DOHH2 (cell line): ENCODE results near the gene EXOC6B.

Experiments used
- EZH2phosphoT487 ChIP-seq: fragments of 200-600 bp; sonication (generic); IDR thresholded peaks from 2 replicates; pipeline ENCODE4 v1.6.1; 2017; ENCODE audit warnings: borderline replicate concordance, mild to moderate bottlenecking, antibody characterized with exemption, low read length, moderate library complexity, mixed read lengths
- TF ChIP-seq, protein P1 (sequence below): fragments of 200-600 bp; sonication (generic); IDR thresholded peaks from one replicate; pipeline ENCODE4 v1.5.1; 2014; ENCODE audit warnings: antibody characterized with exemption, mild to moderate bottlenecking, low read depth, low read length; ENCODE audit not compliant: poor library complexity, severe bottlenecking

DNA sequence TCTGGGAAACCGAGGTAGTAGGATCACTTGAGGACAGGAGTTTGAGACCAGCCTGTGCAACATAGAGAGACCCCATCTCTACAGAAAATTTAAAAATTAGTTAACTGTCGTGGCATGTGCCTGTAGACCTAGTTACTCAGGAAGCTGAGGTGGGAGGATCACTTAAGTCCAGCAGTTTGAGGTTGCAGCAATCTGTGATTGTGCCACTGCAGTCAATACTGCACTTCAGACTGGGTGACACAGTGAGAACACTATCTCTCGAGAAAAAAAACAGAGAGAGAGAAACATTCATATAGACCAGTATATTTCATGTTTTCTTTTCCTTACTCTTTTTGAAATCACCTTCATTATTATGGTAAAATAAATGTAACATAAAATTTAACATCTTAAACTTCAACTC is 387.5 kb downstream of the EXOC6B start:
- no peak for TF ChIP-seq EZH2phosphoT487
- TF ChIP-seq, protein P1, sequence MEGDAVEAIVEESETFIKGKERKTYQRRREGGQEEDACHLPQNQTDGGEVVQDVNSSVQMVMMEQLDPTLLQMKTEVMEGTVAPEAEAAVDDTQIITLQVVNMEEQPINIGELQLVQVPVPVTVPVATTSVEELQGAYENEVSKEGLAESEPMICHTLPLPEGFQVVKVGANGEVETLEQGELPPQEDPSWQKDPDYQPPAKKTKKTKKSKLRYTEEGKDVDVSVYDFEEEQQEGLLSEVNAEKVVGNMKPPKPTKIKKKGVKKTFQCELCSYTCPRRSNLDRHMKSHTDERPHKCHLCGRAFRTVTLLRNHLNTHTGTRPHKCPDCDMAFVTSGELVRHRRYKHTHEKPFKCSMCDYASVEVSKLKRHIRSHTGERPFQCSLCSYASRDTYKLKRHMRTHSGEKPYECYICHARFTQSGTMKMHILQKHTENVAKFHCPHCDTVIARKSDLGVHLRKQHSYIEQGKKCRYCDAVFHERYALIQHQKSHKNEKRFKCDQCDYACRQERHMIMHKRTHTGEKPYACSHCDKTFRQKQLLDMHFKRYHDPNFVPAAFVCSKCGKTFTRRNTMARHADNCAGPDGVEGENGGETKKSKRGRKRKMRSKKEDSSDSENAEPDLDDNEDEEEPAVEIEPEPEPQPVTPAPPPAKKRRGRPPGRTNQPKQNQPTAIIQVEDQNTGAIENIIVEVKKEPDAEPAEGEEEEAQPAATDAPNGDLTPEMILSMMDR, result no peak
